Ishikawa (cell line): ENCODE measurements around the gene THAP2.

ENCODE experiments used
- EP300 ChIP-seq: IDR thresholded peaks from 2 replicates; pipeline ENCODE4 v1.6.1; 2012; ENCODE audit warnings: borderline replicate concordance
- MAX ChIP-seq: IDR thresholded peaks from 2 replicates; pipeline ENCODE4 v1.6.1; 2012
- RAD21 ChIP-seq: IDR thresholded peaks from 2 replicates; pipeline ENCODE4 v1.6.1; 2012; ENCODE audit warnings: low read depth
- REST ChIP-seq: IDR thresholded peaks from 2 replicates; pipeline ENCODE4 v1.6.1; 2012; ENCODE audit warnings: low read depth, mild to moderate bottlenecking
- TAF1 ChIP-seq: IDR thresholded peaks from 2 replicates; pipeline ENCODE4 v1.6.1; 2012; ENCODE audit warnings: low read depth, mild to moderate bottlenecking
- TEAD4 ChIP-seq: IDR thresholded peaks from 2 replicates; pipeline ENCODE4 v1.6.1; 2012

GRCh38 chr12:71685914-71686657, 22.0 kb downstream of the THAP2 start, which contains the start of gene TMEM19:
- TF ChIP-seq MAX (peak; percentile 99), EP300 (peak; percentile 7; the same call in 1 of the 2 replicates), REST (no peak), RAD21 (peak; percentile 44; the same call in 1 of the 2 replicates), TEAD4 (peak; percentile 46), TAF1 (peak; percentile 82)
